Measurements from ENCODE around the gene EHBP1. TPM values are rescaled to one million over a fixed set of nuclear protein-coding genes. Genes with fewer than 3 reads are reported as not detected.
"Not testable (repeated sequence)": the region's sequence is repeated elsewhere in the genome, so short reads cannot be mapped to it uniquely, and the experiment has no call there.

Gene EHBP1
- total RNA-seq, 1 donor from 2014 or later, result 52.7 TPM

GRCh38 chr2:63007813-63008458 lies 302.4 kb downstream of the EHBP1 start:
- Histone ChIP-seq H3K36me3 (ENCODE audit: control insufficient read depth in 3 of 3, insufficient read depth in 3 of 3, low read length in 3 of 3) (no peaks in the 10 kb centered on the region), H3K27ac (ENCODE audit: low read depth, low read length) (no peak overlapping the region), H3K9me3 (ENCODE audit: control insufficient read depth in 3 of 3, low read length in 3 of 3) (no peaks in the 10 kb centered on the region), H3K9ac (ENCODE audit: low read depth in 1 of 3, low read length in 3 of 3) (no peak overlapping the region), H3K4me3 (ENCODE audit: low read length in 3 of 3) (no peak overlapping the region), H3K4me1 (ENCODE audit: control insufficient read depth in 3 of 3, insufficient read depth in 3 of 3, low read length in 3 of 3) (no peaks in the 10 kb centered on the region), H3K27me3 (ENCODE audit: control insufficient read depth in 3 of 3, insufficient read depth in 3 of 3, low read length in 3 of 3) (no peaks in the 10 kb centered on the region)

- no peak overlapping the region for H3K27ac ChIP-seq (ENCODE audit: low read depth, low read length)
- H3K36me3 ChIP-seq (ENCODE audit: control insufficient read depth in 3 of 3, insufficient read depth in 3 of 3, low read length in 3 of 3), result no peaks in the 10 kb centered on the region
- H3K4me3 ChIP-seq (ENCODE audit: low read length in 3 of 3), result no peak overlapping the region
- no peaks in the 10 kb centered on the region for H3K27me3 ChIP-seq (ENCODE audit: control insufficient read depth in 3 of 3, insufficient read depth in 3 of 3, low read length in 3 of 3)
- H3K4me1 ChIP-seq (ENCODE audit: control insufficient read depth in 3 of 3, insufficient read depth in 3 of 3, low read length in 3 of 3), result no peaks in the 10 kb centered on the region
- no peaks in the 10 kb centered on the region for H3K9me3 ChIP-seq (ENCODE audit: control insufficient read depth in 3 of 3, low read length in 3 of 3)
- H3K9ac ChIP-seq (ENCODE audit: low read depth in 1 of 3, low read length in 3 of 3), result no peak overlapping the region
Observed at GRCh38 chr2:63008838-63009237, 303.3 kb downstream of the EHBP1 start.

GRCh38 chr2:63009490-63009889 lies 304.0 kb downstream of the EHBP1 start:
- Histone ChIP-seq H3K4me1 (ENCODE audit: control insufficient read depth in 3 of 3, insufficient read depth in 3 of 3, low read length in 3 of 3) (no peaks in the 10 kb centered on the region), H3K9ac (ENCODE audit: low read depth in 1 of 3, low read length in 3 of 3) (no peak overlapping the region), H3K9me3 (ENCODE audit: control insufficient read depth in 3 of 3, low read length in 3 of 3) (no peaks in the 10 kb centered on the region), H3K4me3 (ENCODE audit: low read length in 3 of 3) (no peak overlapping the region), H3K27me3 (ENCODE audit: control insufficient read depth in 3 of 3, insufficient read depth in 3 of 3, low read length in 3 of 3) (no peaks in the 10 kb centered on the region), H3K27ac (ENCODE audit: low read depth, low read length) (no peak overlapping the region), H3K36me3 (ENCODE audit: control insufficient read depth in 3 of 3, insufficient read depth in 3 of 3, low read length in 3 of 3) (no peaks in the 10 kb centered on the region)

GRCh38 chr2:63012541-63012940 lies 307.0 kb downstream of the EHBP1 start:
- no peaks in the 10 kb centered on the region for H3K9me3 ChIP-seq (ENCODE audit: control insufficient read depth in 3 of 3, low read length in 3 of 3)
- H3K27ac ChIP-seq (ENCODE audit: low read depth, low read length), result no peak overlapping the region
- no peaks in the 10 kb centered on the region for H3K27me3 ChIP-seq (ENCODE audit: control insufficient read depth in 3 of 3, insufficient read depth in 3 of 3, low read length in 3 of 3)
- H3K36me3 ChIP-seq (ENCODE audit: control insufficient read depth in 3 of 3, insufficient read depth in 3 of 3, low read length in 3 of 3), result no peaks in the 10 kb centered on the region
- H3K4me1 ChIP-seq (ENCODE audit: control insufficient read depth in 3 of 3, insufficient read depth in 3 of 3, low read length in 3 of 3), result no peaks in the 10 kb centered on the region
- no peak overlapping the region for H3K4me3 ChIP-seq (ENCODE audit: low read length in 3 of 3)
- no peak overlapping the region for H3K9ac ChIP-seq (ENCODE audit: low read depth in 1 of 3, low read length in 3 of 3)

- H3K4me3 ChIP-seq (ENCODE audit: low read length in 3 of 3), result no peak overlapping the region
Observed at GRCh38 chr2:63013438-63013837, 307.9 kb downstream of the EHBP1 start.

GRCh38 chr2:63015389-63015788 lies 309.9 kb downstream of the EHBP1 start:
- no peak overlapping the region for H3K9ac ChIP-seq (ENCODE audit: low read depth in 1 of 3, low read length in 3 of 3)
- H3K9me3 ChIP-seq (ENCODE audit: control insufficient read depth in 3 of 3, low read length in 3 of 3), result no peaks in the 10 kb centered on the region
- no peak overlapping the region for H3K4me3 ChIP-seq (ENCODE audit: low read length in 3 of 3)
- H3K36me3 ChIP-seq (ENCODE audit: control insufficient read depth in 3 of 3, insufficient read depth in 3 of 3, low read length in 3 of 3), result no peaks in the 10 kb centered on the region
- no peaks in the 10 kb centered on the region for H3K27me3 ChIP-seq (ENCODE audit: control insufficient read depth in 3 of 3, insufficient read depth in 3 of 3, low read length in 3 of 3)
- H3K4me1 ChIP-seq (ENCODE audit: control insufficient read depth in 3 of 3, insufficient read depth in 3 of 3, low read length in 3 of 3), result no peaks in the 10 kb centered on the region
- no peak overlapping the region for H3K27ac ChIP-seq (ENCODE audit: low read depth, low read length)

More at GRCh38 chr2:63013438-63013837, 307.9 kb downstream of the EHBP1 start:
- no peaks in the 10 kb centered on the region for H3K36me3 ChIP-seq (ENCODE audit: control insufficient read depth in 3 of 3, insufficient read depth in 3 of 3, low read length in 3 of 3)
- no peaks in the 10 kb centered on the region for H3K27me3 ChIP-seq (ENCODE audit: control insufficient read depth in 3 of 3, insufficient read depth in 3 of 3, low read length in 3 of 3)
- no peaks in the 10 kb centered on the region for H3K9me3 ChIP-seq (ENCODE audit: control insufficient read depth in 3 of 3, low read length in 3 of 3)
- no peak overlapping the region for H3K27ac ChIP-seq (ENCODE audit: low read depth, low read length)
- H3K4me1 ChIP-seq (ENCODE audit: control insufficient read depth in 3 of 3, insufficient read depth in 3 of 3, low read length in 3 of 3), result no peaks in the 10 kb centered on the region
- H3K9ac ChIP-seq (ENCODE audit: low read depth in 1 of 3, low read length in 3 of 3), result no peak overlapping the region

GRCh38 chr2:63018439-63018838 lies 312.9 kb downstream of the EHBP1 start:
- Histone ChIP-seq H3K9me3 (ENCODE audit: control insufficient read depth in 3 of 3, low read length in 3 of 3) (no peaks in the 10 kb centered on the region), H3K27me3 (ENCODE audit: control insufficient read depth in 3 of 3, insufficient read depth in 3 of 3, low read length in 3 of 3) (no peaks in the 10 kb centered on the region), H3K4me1 (ENCODE audit: control insufficient read depth in 3 of 3, insufficient read depth in 3 of 3, low read length in 3 of 3) (no peaks in the 10 kb centered on the region), H3K36me3 (ENCODE audit: control insufficient read depth in 3 of 3, insufficient read depth in 3 of 3, low read length in 3 of 3) (peaks cover 0 to 3% (median 0%) of the 10 kb centered on the region in 3 donors), H3K27ac (ENCODE audit: low read depth, low read length) (no peak overlapping the region), H3K9ac (ENCODE audit: low read depth in 1 of 3, low read length in 3 of 3) (no peak overlapping the region), H3K4me3 (ENCODE audit: low read length in 3 of 3) (no peak overlapping the region)

GRCh38 chr2:63019686-63020085 lies 314.2 kb downstream of the EHBP1 start:
- H3K9ac ChIP-seq (ENCODE audit: low read depth in 1 of 3, low read length in 3 of 3); H3K27me3 ChIP-seq (ENCODE audit: control insufficient read depth in 3 of 3, insufficient read depth in 3 of 3, low read length in 3 of 3); H3K4me1 ChIP-seq (ENCODE audit: control insufficient read depth in 3 of 3, insufficient read depth in 3 of 3, low read length in 3 of 3); H3K27ac ChIP-seq (ENCODE audit: low read depth, low read length); H3K36me3 ChIP-seq (ENCODE audit: control insufficient read depth in 3 of 3, insufficient read depth in 3 of 3, low read length in 3 of 3); H3K9me3 ChIP-seq (ENCODE audit: control insufficient read depth in 3 of 3, low read length in 3 of 3); H3K4me3 ChIP-seq (ENCODE audit: low read length in 3 of 3): not testable (repeated sequence)

GRCh38 chr2:63023444-63023843 lies 317.9 kb downstream of the EHBP1 start:
- no peaks in the 10 kb centered on the region for H3K4me1 ChIP-seq (ENCODE audit: control insufficient read depth in 3 of 3, insufficient read depth in 3 of 3, low read length in 3 of 3)
- no peak overlapping the region for H3K4me3 ChIP-seq (ENCODE audit: low read length in 3 of 3)
- no peaks in the 10 kb centered on the region for H3K27me3 ChIP-seq (ENCODE audit: control insufficient read depth in 3 of 3, insufficient read depth in 3 of 3, low read length in 3 of 3)
- peaks cover 0 to 7% (median 0%) of the 10 kb centered on the region in 3 donors for H3K36me3 ChIP-seq (ENCODE audit: control insufficient read depth in 3 of 3, insufficient read depth in 3 of 3, low read length in 3 of 3)
- H3K9ac ChIP-seq (ENCODE audit: low read depth in 1 of 3, low read length in 3 of 3), result no peak overlapping the region
- no peaks in the 10 kb centered on the region for H3K9me3 ChIP-seq (ENCODE audit: control insufficient read depth in 3 of 3, low read length in 3 of 3)
- H3K27ac ChIP-seq (ENCODE audit: low read depth, low read length), result no peak overlapping the region

GRCh38 chr2:63027220-63027619 lies 321.7 kb downstream of the EHBP1 start:
- Histone ChIP-seq H3K27ac (ENCODE audit: low read depth, low read length) (no peak overlapping the region), H3K4me1 (ENCODE audit: control insufficient read depth in 3 of 3, insufficient read depth in 3 of 3, low read length in 3 of 3) (no peaks in the 10 kb centered on the region), H3K36me3 (ENCODE audit: control insufficient read depth in 3 of 3, insufficient read depth in 3 of 3, low read length in 3 of 3) (peaks cover 0 to 5% (median 0%) of the 10 kb centered on the region in 3 donors), H3K27me3 (ENCODE audit: control insufficient read depth in 3 of 3, insufficient read depth in 3 of 3, low read length in 3 of 3) (no peaks in the 10 kb centered on the region), H3K9ac (ENCODE audit: low read depth in 1 of 3, low read length in 3 of 3) (no peak overlapping the region), H3K9me3 (ENCODE audit: control insufficient read depth in 3 of 3, low read length in 3 of 3) (no peaks in the 10 kb centered on the region), H3K4me3 (ENCODE audit: low read length in 3 of 3) (no peak overlapping the region)
